HCT116 (cell line): ENCODE results near the gene BACE1. TPM values are rescaled to one million over a fixed set of nuclear protein-coding genes. Genes with fewer than 3 reads are reported as not detected.

Experiments
- ATAC-seq: fragments of 200-7000 bp; cut with Tn5 transposase; 2 replicates; pipeline ENCODE4 v1.9.1; 2020; ENCODE audit warnings: mild to moderate bottlenecking, moderate library complexity
- BruUV-seq: library from RNA; stranded (reverse); fragments of 400-500 nt; replicated peaks from 2 replicates; lab custom pipeline; 2021; lab: Mats Ljungman, UMichigan
- CTCF ChIA-PET: fragments of 300-600 bp; sonication (Branson Sonifier 250); formaldehyde crosslinking; loops from one replicate; lab custom pipeline; 2021; ENCODE audit warnings: antibody characterized with exemption; lab: Charles Lee
- POLR2A ChIA-PET: fragments of 300-600, 350-600 bp; sonication (Branson Sonifier 250); formaldehyde crosslinking; loops from one replicate; lab custom pipeline; 2021; ENCODE audit warnings: antibody characterized with exemption; lab: Charles Lee
- RAD21 ChIA-PET, 2 experiments: fragments of 300-600 bp; sonication (Branson Sonifier 250); formaldehyde crosslinking; loops; one replicate each; lab custom pipeline; 2023; ENCODE audit warnings: low total read pairs in 2 of 2; ENCODE audit not compliant: uncharacterized antibody in 2 of 2, unreplicated experiment in 2 of 2, low non-redundant PET in 1 of 2; lab: Charles Lee
- DNase-seq: peaks from one replicate; pipeline ENCODE4 v3.0.0-alpha.2; 2010; ENCODE audit warnings: low read depth, low spot score
- H2AFZ ChIP-seq: fragments of 200-600 bp; shearing (Covaris generic), sonication (generic); 2 replicates; pipeline ENCODE4 v1.6.1; 2017; ENCODE audit warnings: low read depth, mixed run types, mixed read lengths, antibody characterized with exemption, low read length; ENCODE audit not compliant: poor library complexity, severe bottlenecking
- H3K27ac ChIP-seq: 2 replicates; pipeline ENCODE4 v1.5.1; 2012; ENCODE audit warnings: low read depth, low read length
- H3K27me3 ChIP-seq: fragments of 200-600 bp; sonication (generic); 2 replicates; pipeline ENCODE4 v1.6.1; 2016; ENCODE audit warnings: mixed run types, low read length, mixed read lengths; ENCODE audit not compliant: insufficient read depth
- H3K36me3 ChIP-seq, 2 experiments: fragments of 200-500 bp in 1 of 2; fragments of 200-600 bp in 1 of 2; sonication (Bioruptor generic) in 1 of 2; sonication (generic) in 1 of 2; 2 replicates each; pipeline versions ENCODE4 v1.5.1 to v1.6.1; 2014 to 2016; ENCODE audit warnings: low read length in 2 of 2, inconsistent platforms in 1 of 2, mixed read lengths in 1 of 2, mixed run types in 1 of 2; ENCODE audit not compliant: insufficient read depth in 2 of 2, control insufficient read depth in 1 of 2
- H3K4me1 ChIP-seq, 2 experiments: fragments of 200-600 bp in 1 of 2; sonication (generic) in 1 of 2; 2 replicates each; pipeline versions ENCODE4 v1.5.1 to v1.6.1; 2012 to 2017; ENCODE audit warnings: low read length in 2 of 2, inconsistent platforms in 1 of 2, mild to moderate bottlenecking in 1 of 2, mixed read lengths in 1 of 2, mixed run types in 1 of 2, moderate library complexity in 1 of 2; ENCODE audit not compliant: insufficient read depth in 2 of 2, control insufficient read depth in 1 of 2
- H3K4me2 ChIP-seq: fragments of 200-600 bp; sonication (generic); 2 replicates; pipeline ENCODE4 v1.6.1; 2017; ENCODE audit warnings: mixed run types, low read length, mixed read lengths
- H3K4me3 ChIP-seq, 2 experiments: fragments of 200-600 bp in 1 of 2; sonication (generic) in 1 of 2; replicated peaks in 1 of 2; 2 replicates each; pipeline ENCODE4 v1.5.1; 2011 to 2016; ENCODE audit warnings: low read length in 2 of 2, control low read depth in 1 of 2, low read depth in 1 of 2, mild to moderate bottlenecking in 1 of 2, mixed read lengths in 1 of 2, mixed run types in 1 of 2
- H3K79me2 ChIP-seq: fragments of 200-600 bp; sonication (generic); 2 replicates; pipeline ENCODE4 v1.6.1; 2017; ENCODE audit warnings: mild to moderate bottlenecking, mixed run types, low read length, moderate library complexity, mixed read lengths; ENCODE audit not compliant: insufficient read depth
- H3K9ac ChIP-seq: fragments of 200-600 bp; sonication (generic); 2 replicates; pipeline ENCODE4 v1.6.1; 2016; ENCODE audit warnings: low read length, mixed read lengths
- H3K9me2 ChIP-seq: fragments of 200-600 bp; sonication (generic), shearing (Covaris generic); 2 replicates; pipeline ENCODE4 v1.6.1; 2017; ENCODE audit warnings: mixed run types, mild to moderate bottlenecking, moderate library complexity; ENCODE audit not compliant: insufficient read depth
- H3K9me3 ChIP-seq, 2 experiments: fragments of 200-500 bp in 1 of 2; fragments of 200-600 bp in 1 of 2; sonication (Bioruptor generic) in 1 of 2; sonication (generic) in 1 of 2; 2 replicates each; pipeline ENCODE4 v1.6.1; 2014 to 2017; ENCODE audit warnings: low read length in 2 of 2, mixed read lengths in 2 of 2, inconsistent platforms in 1 of 2, low read depth in 1 of 2, mild to moderate bottlenecking in 1 of 2, mixed run types in 1 of 2, moderate library complexity in 1 of 2; ENCODE audit not compliant: control insufficient read depth in 1 of 2, insufficient read depth in 1 of 2
- H4K20me1 ChIP-seq: fragments of 200-600 bp; sonication (generic), shearing (Covaris generic); 2 replicates; pipeline ENCODE4 v1.6.1; 2017; ENCODE audit warnings: mixed run types, mild to moderate bottlenecking, moderate library complexity; ENCODE audit not compliant: insufficient read depth
- CBX3 ChIP-seq: IDR thresholded peaks from 2 replicates; pipeline ENCODE4 v1.6.1; 2012; ENCODE audit warnings: low read depth
- CEBPB ChIP-seq: IDR thresholded peaks from 2 replicates; pipeline ENCODE4 v1.6.1; 2012; ENCODE audit warnings: low read depth
- EGR1 ChIP-seq: IDR thresholded peaks from 2 replicates; pipeline ENCODE4 v1.6.1; 2012; ENCODE audit warnings: low read depth
- EZH2 ChIP-seq: fragments of 200-600 bp; sonication (generic); IDR thresholded peaks from 2 replicates; pipeline ENCODE4 v1.6.1; 2017; ENCODE audit warnings: antibody characterized with exemption, mixed run types
- EZH2phosphoT487 ChIP-seq: fragments of 200-600 bp; IDR thresholded peaks from 2 replicates; pipeline ENCODE4 v1.6.1; 2018; ENCODE audit warnings: antibody characterized with exemption, borderline replicate concordance
- FOSL1 ChIP-seq: IDR thresholded peaks from 2 replicates; pipeline ENCODE4 v1.6.1; 2012; ENCODE audit warnings: low read depth
- JUND ChIP-seq: IDR thresholded peaks from 2 replicates; pipeline ENCODE4 v1.6.1; 2012
- POLR2A ChIP-seq: IDR thresholded peaks from 2 replicates; pipeline ENCODE4 v1.7.0; 2011; ENCODE audit warnings: borderline replicate concordance; ENCODE audit not compliant: insufficient read depth, insufficient read length; ENCODE audit errors: extremely low read depth
- RAD21 ChIP-seq: IDR thresholded peaks from 2 replicates; pipeline ENCODE4 v1.6.1; 2012; ENCODE audit warnings: low read depth, mild to moderate bottlenecking
- REST ChIP-seq: IDR thresholded peaks from 2 replicates; pipeline ENCODE4 v1.6.1; 2012; ENCODE audit warnings: low read depth
- SIN3A ChIP-seq: IDR thresholded peaks from 2 replicates; pipeline ENCODE4 v1.6.1; 2012; ENCODE audit warnings: low read depth
- SP1 ChIP-seq: IDR thresholded peaks from 2 replicates; pipeline ENCODE4 v1.6.1; 2012; ENCODE audit warnings: low read depth
- TCF7L2 ChIP-seq: IDR thresholded peaks from 2 replicates; pipeline ENCODE4 v1.7.0; 2011; ENCODE audit warnings: borderline replicate concordance, inconsistent platforms; ENCODE audit not compliant: insufficient read depth, insufficient read length; ENCODE audit errors: extremely low read depth
- ZFX ChIP-seq: fragments of 450-650 bp; IDR thresholded peaks from 2 replicates; pipeline ENCODE4 v1.6.1; 2017
- ZNF274 ChIP-seq: fragments of 200-500 bp; sonication (Bioruptor generic); IDR thresholded peaks from 2 replicates; pipeline ENCODE4 v1.6.1; 2014; ENCODE audit warnings: mild to moderate bottlenecking, low read depth, low read length, inconsistent platforms
- intact Hi-C: fragments of 100-400 bp; cut with micrococcal nuclease; formaldehyde crosslinking; loops from 2 replicates; pipeline ENCODE4 v1.10.0; 2022
- total RNA-seq: library from RNA; stranded (reverse); gene quantifications from one replicate; pipeline ENCODE4 v1.2.1, GENCODE V29; 2021; ENCODE audit not compliant: unreplicated experiment
- TF ChIP-seq, protein P1 (sequence below): IDR thresholded peaks from 2 replicates; pipeline ENCODE4 v1.6.1; 2012
- TF ChIP-seq, protein P2 (sequence below): IDR thresholded peaks from 2 replicates; pipeline ENCODE4 v1.6.1; 2012

Gene BACE1
- total RNA-seq, 1 experiment from 2014 or later, result 8.5 TPM

DNA sequence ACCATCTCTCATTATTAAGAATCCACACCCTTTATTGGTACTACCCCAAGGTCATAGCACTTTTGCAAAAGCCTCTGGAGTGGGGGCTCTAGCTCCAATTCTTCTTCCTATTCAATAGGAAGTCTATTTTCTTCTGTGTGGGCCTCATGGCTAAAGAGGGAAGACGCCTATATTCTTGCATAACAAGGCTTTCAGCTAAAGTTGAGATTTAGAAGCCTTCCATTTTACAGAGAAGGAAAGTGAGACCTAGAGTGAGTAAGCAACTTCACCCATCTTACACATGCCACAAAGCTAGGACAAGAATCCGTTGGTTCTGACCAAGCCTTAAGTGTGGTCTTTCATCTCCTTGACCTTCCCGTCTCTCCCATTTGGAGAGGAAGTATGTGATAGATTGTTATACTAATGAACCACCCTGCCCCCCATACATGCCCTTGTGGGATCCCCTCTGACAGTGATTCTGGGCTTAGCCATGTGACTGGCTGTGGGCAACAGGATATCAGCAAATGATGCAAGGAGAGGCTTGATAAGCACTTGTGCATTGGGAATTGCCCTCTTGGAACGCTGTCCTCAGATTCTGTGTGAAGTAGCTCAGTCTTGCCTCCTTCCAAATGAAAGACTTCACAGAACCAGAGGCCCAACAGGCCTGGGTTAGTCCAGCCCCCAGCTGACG lies 12.3 kb downstream of the BACE1 start:
- Histone ChIP-seq H3K4me1 (no peaks in the 10 kb centered on the region), H3K9me2 (no peaks in the 10 kb centered on the region), H3K27ac (no peak overlapping the region), H3K36me3 (no peaks in the 10 kb centered on the region), H4K20me1 (no peaks in the 10 kb centered on the region), H3K4me2 (no peak overlapping the region), H2AFZ (no peak overlapping the region), H3K4me3 (no peak overlapping the region), H3K79me2 (no peaks in the 10 kb centered on the region), H3K9me3 (no peaks in the 10 kb centered on the region), H3K9ac (no peak overlapping the region), H3K27me3 (no peaks in the 10 kb centered on the region)
- BruUV-seq, result no TSS peak
- no peak for TF ChIP-seq CBX3
- no peak for TF ChIP-seq REST
- TF ChIP-seq, protein P1, sequence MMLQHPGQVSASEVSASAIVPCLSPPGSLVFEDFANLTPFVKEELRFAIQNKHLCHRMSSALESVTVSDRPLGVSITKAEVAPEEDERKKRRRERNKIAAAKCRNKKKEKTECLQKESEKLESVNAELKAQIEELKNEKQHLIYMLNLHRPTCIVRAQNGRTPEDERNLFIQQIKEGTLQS, result no peak
- no peak for TF ChIP-seq ZFX
- TF ChIP-seq FOSL1, result no peak
- no peak for TF ChIP-seq CEBPB
- no peak for TF ChIP-seq TCF7L2
- TF ChIP-seq, protein P2, sequence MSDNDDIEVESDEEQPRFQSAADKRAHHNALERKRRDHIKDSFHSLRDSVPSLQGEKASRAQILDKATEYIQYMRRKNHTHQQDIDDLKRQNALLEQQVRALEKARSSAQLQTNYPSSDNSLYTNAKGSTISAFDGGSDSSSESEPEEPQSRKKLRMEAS, result no peak
- no peak for TF ChIP-seq JUND
- no peak for TF ChIP-seq EZH2
- no peak for TF ChIP-seq ZNF274
- TF ChIP-seq RAD21, result no peak
- TF ChIP-seq EZH2phosphoT487, result no peak
- no peak for TF ChIP-seq EGR1
- no peak for TF ChIP-seq SIN3A
- no peak for TF ChIP-seq POLR2A
- TF ChIP-seq SP1, result no peak
- intact Hi-C loops, result no loop called here
- RAD21 ChIA-PET, result no interaction called here
- ATAC-seq (no peak), DNase-seq (no peak)
- CTCF ChIA-PET, result no interaction called here
- POLR2A ChIA-PET, result no interaction called here
